Measurements from ENCODE around the gene CT45A3. TPM values are rescaled to one million over a fixed set of nuclear protein-coding genes. Genes with fewer than 3 reads are reported as not detected.
"Not testable (repeated sequence)": the region's sequence is repeated elsewhere in the genome, so short reads cannot be mapped to it uniquely, and the experiment has no call there.

The CT45A3 gene, protein sequence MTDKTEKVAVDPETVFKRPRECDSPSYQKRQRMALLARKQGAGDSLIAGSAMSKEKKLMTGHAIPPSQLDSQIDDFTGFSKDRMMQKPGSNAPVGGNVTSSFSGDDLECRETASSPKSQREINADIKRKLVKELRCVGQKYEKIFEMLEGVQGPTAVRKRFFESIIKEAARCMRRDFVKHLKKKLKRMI
- total RNA-seq, result not detected

- H3K36me3 Mint-ChIP-seq (ENCODE audit: low read depth); H3K4me3 Mint-ChIP-seq; H3K27ac Mint-ChIP-seq; H3K27me3 Mint-ChIP-seq (ENCODE audit: low read depth); CTCF ChIA-PET; DNase-seq; H3K9me3 Mint-ChIP-seq; intact Hi-C loops (cut with micrococcal nuclease); H3K4me1 Mint-ChIP-seq (ENCODE audit: low read depth): not testable (repeated sequence)
These were observed at the start of gene CT45A3 for GRCh38 chrX:135768091-135768490. Gene CT45A3, minus strand, starts transcription at chrX:135768191. Its CDS starts 3,747 bp downstream, at chrX:135764444.

- H3K27me3 Mint-ChIP-seq (ENCODE audit: low read depth); H3K27ac Mint-ChIP-seq; H3K9me3 Mint-ChIP-seq; CTCF ChIA-PET; intact Hi-C loops (cut with micrococcal nuclease); H3K36me3 Mint-ChIP-seq (ENCODE audit: low read depth); H3K4me1 Mint-ChIP-seq (ENCODE audit: low read depth); DNase-seq; H3K4me3 Mint-ChIP-seq: not testable (repeated sequence)
These were observed 34.7 kb upstream of the CT45A3 start, which contains the start of gene CT45A6 for GRCh38 chrX:135802687-135803086. Gene CT45A6, minus strand, starts transcription at chrX:135802787. Its CDS starts 3,794 bp downstream, at chrX:135798993.

DNA sequence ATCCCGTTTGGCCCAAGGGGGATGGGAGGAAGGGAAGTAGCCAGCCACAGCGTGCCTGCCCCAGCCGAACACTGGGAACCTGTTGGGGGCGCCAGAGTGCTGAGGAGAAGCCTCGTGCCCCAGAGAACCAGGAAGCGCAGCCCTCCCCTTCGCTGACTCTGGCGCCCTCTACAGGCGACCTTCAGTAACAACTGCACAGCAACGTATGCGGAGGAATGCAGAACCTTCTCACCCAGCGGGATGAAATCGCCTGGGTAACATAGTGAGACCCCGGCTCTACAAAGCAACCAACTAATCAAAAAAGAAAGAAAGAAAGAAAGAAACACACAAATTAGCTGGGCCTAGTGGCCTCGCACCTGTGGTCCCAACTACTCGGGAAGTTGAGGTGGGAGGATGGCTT, 17.4 kb upstream of the CT45A3 start, which contains the start of gene CT45A5:
TSS of gene CT45A5 (minus strand) at position 101 of the 400 bp plus-strand sequence. CDS start 3,774 bp downstream, outside the sequence.
- H3K27ac Mint-ChIP-seq; intact Hi-C loops (cut with micrococcal nuclease); H3K9me3 Mint-ChIP-seq; CTCF ChIA-PET; H3K4me3 Mint-ChIP-seq; H3K27me3 Mint-ChIP-seq (ENCODE audit: low read depth); H3K4me1 Mint-ChIP-seq (ENCODE audit: low read depth); H3K36me3 Mint-ChIP-seq (ENCODE audit: low read depth); DNase-seq: not testable (repeated sequence)

DNA sequence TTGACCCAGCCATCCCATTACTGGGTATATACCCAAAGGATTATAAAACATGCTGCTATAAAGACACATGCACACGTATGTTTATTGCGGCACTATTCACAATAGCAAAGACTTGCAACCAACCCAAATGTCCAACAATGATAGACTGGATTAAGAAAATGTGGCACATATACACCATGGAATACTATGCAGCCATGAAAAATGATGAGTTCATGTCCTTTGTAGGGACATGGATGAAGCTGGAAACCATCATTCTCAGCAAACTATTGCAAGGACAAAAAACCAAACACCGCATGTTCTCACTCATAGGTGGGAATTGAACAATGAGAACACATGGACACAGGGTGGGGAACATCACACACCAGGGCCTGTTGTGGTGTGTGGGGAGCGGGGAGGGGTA, 23.3 kb downstream of the CT45A3 start:
- DNase-seq; CTCF ChIA-PET; H3K27ac Mint-ChIP-seq; H3K9me3 Mint-ChIP-seq; H3K36me3 Mint-ChIP-seq (ENCODE audit: low read depth); H3K27me3 Mint-ChIP-seq (ENCODE audit: low read depth); H3K4me3 Mint-ChIP-seq; intact Hi-C loops (cut with micrococcal nuclease); H3K4me1 Mint-ChIP-seq (ENCODE audit: low read depth): not testable (repeated sequence)

DNA sequence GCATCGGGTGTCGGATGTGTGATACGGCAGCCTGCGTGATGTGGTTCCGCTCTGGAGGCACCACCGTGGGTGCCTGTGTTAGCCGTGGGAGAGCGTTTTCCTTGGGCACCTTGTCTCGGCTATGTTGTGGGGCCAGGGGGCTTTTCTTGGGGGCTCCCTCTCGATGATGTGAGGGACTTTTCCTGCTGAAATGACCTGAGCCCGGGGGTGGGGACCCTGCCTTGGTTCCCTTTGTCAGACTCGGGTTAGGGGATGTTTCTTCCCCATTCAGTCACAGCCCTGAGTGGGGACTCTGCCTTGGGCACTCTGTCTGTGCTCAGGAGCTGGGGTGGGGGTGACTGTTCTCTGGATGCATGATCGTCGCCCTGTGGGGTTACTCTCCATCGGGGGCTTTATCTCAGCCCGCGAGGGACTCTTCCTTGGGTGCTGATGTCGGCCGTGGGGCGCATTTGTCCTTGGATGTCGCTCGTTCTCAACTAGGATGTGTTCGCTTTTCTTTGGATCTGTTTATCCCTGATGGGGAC, 26.7 kb downstream of the CT45A3 start:
- CTCF ChIA-PET, result interaction anchor here (0.6 to 0.8 kb wide), 2 partner anchors 99 to 526 kb away, joined by 3 read pairs; no protein-coding TSS in a partner anchor
- DNase-seq, result no peak
- Mint-ChIP-seq H3K4me3 (no peak overlapping the region), H3K4me1 (ENCODE audit: low read depth) (no peaks in the 10 kb centered on the region), H3K27ac (no peak overlapping the region), H3K36me3 (ENCODE audit: low read depth) (no peaks in the 10 kb centered on the region), H3K9me3 (no peaks in the 10 kb centered on the region), H3K27me3 (ENCODE audit: low read depth) (no peaks in the 10 kb centered on the region)
- intact Hi-C loops (cut with micrococcal nuclease), result no loop called here

DNA sequence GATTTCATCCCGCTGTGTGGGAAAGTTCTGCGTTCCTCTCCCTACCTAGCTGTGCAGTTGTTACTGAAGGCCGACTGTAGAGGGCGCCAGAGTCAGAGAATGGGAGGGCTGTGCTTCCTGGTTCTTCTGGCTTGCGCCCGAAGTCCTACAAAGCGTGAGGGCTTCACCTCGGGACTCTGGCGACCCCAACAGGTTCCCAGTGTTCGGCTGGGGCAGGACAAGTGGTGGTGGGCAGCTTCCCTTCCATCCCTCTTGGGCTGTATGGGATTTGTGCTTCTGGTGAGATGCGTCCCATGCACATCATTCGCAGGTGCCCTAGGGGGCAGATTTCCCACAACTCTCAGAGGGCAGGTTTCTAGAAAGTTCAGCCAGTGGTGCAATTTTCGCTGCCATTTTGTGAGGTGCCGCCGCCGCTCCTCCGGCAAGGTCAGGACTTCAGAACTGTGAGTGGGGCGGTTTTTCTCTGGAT, 27.3 kb downstream of the CT45A3 start:
- Mint-ChIP-seq H3K4me3 (peak overlapping the region; percentile 24), H3K4me1 (ENCODE audit: low read depth) (no peaks in the 10 kb centered on the region), H3K9me3 (no peaks in the 10 kb centered on the region), H3K27ac (no peak overlapping the region), H3K36me3 (ENCODE audit: low read depth) (no peaks in the 10 kb centered on the region), H3K27me3 (ENCODE audit: low read depth) (no peaks in the 10 kb centered on the region)
- CTCF ChIA-PET, result interaction anchor here (0.6 kb wide), 1 partner anchor 526 kb away, joined by 3 read pairs; no protein-coding TSS in a partner anchor
- DNase-seq, result peak; percentile 74
- intact Hi-C loops (cut with micrococcal nuclease), result no loop called here

- Mint-ChIP-seq H3K4me3 (no peak overlapping the region), H3K27ac (no peak overlapping the region)
- intact Hi-C loops (cut with micrococcal nuclease), result no loop called here
These were observed 30.5 kb downstream of the CT45A3 start for GRCh38 chrX:135737366-135738071.

GRCh38 chrX:135734666-135735065, 33.3 kb downstream of the CT45A3 start:
- DNase-seq; intact Hi-C loops (cut with micrococcal nuclease); H3K27ac Mint-ChIP-seq; H3K27me3 Mint-ChIP-seq (ENCODE audit: low read depth); H3K4me3 Mint-ChIP-seq; H3K9me3 Mint-ChIP-seq; H3K36me3 Mint-ChIP-seq (ENCODE audit: low read depth); H3K4me1 Mint-ChIP-seq (ENCODE audit: low read depth); CTCF ChIA-PET: not testable (repeated sequence)

More at GRCh38 chrX:135737366-135738071, 30.5 kb downstream of the CT45A3 start:
- CTCF ChIA-PET, result interaction anchor here (0.7 kb wide), 1 partner anchor 31 kb away, joined by 3 read pairs; no protein-coding TSS in a partner anchor
- Mint-ChIP-seq H3K9me3 (no peaks in the 10 kb centered on the region), H3K4me1 (ENCODE audit: low read depth) (no peaks in the 10 kb centered on the region), H3K36me3 (ENCODE audit: low read depth) (no peaks in the 10 kb centered on the region), H3K27me3 (ENCODE audit: low read depth) (no peaks in the 10 kb centered on the region)
- DNase-seq, result no peak

DNA sequence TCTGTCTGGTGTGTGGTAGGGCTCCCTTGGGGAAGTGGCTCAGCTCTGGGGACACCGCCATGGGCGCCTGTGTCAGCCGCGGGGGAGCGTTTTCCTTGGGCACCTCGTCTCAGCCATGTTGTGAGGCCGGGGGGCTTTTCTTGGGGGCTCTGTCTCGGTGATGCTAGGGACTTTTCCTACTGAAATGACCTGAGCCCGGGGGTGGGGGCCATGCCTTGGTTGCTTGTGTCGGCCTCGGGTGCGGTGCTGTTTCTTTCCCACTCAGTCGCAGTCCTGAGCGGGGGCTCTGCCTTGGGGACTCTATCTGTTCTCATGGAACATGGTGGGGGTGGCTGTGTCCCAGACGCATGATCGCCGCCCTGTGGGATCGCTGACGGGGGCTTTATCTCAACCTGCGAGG, 54.2 kb downstream of the CT45A3 start:
- Mint-ChIP-seq H3K4me1 (ENCODE audit: low read depth) (no peaks in the 10 kb centered on the region), H3K9me3 (no peaks in the 10 kb centered on the region), H3K4me3 (no peak overlapping the region), H3K27me3 (ENCODE audit: low read depth) (no peaks in the 10 kb centered on the region), H3K27ac (no peak overlapping the region), H3K36me3 (ENCODE audit: low read depth) (no peaks in the 10 kb centered on the region)
- no peak for DNase-seq
- intact Hi-C loops (cut with micrococcal nuclease), result no loop called here
- CTCF ChIA-PET, result no interaction called here

- H3K27ac Mint-ChIP-seq, result not testable (repeated sequence)
These were observed 54.8 kb downstream of the CT45A3 start, which contains the start of gene CT45A1 for GRCh38 chrX:135713183-135713689. Gene CT45A1, plus strand, starts transcription at chrX:135713639. Its CDS starts 5,302 bp downstream, at chrX:135718941.

More at GRCh38 chrX:135713183-135713689, 54.8 kb downstream of the CT45A3 start, which contains the start of gene CT45A1:
- H3K9me3 Mint-ChIP-seq; H3K27me3 Mint-ChIP-seq (ENCODE audit: low read depth); H3K4me3 Mint-ChIP-seq; intact Hi-C loops (cut with micrococcal nuclease); H3K4me1 Mint-ChIP-seq (ENCODE audit: low read depth); H3K36me3 Mint-ChIP-seq (ENCODE audit: low read depth): not testable (repeated sequence)
- CTCF ChIA-PET, result interaction anchor here (0.7 kb wide), 1 partner anchor 536 kb away, joined by 3 read pairs; no protein-coding TSS in a partner anchor
- peak; percentile 34 for DNase-seq

Data from activated naive CD4-positive, alpha-beta T cell treated with anti-CD3 and anti-CD28 coated beads for 36 hours (primary cell).